Liver (tissue), 9 donors: ENCODE measurements around the gene POU2F3. TPM values are rescaled to one million over a fixed set of nuclear protein-coding genes. Genes with fewer than 3 reads are reported as not detected.

Experiments
- DNase-seq: peaks from one replicate; pipeline ENCODE4 v3.0.0-alpha.2; 2017; ENCODE audit warnings: low spot score
- H3K27ac ChIP-seq, 2 donors: one replicate each; pipeline ENCODE4 v1.7.0; 2013; ENCODE audit warnings: inconsistent platforms in 2 of 2, low read length in 2 of 2, control low read depth in 1 of 2, low read depth in 1 of 2, mild to moderate bottlenecking in 1 of 2
- H3K27me3 ChIP-seq, 4 donors: one replicate each; pipeline versions ENCODE4 v1.6.1 to v1.7.0; 2013; ENCODE audit warnings: low read length in 3 of 4, inconsistent platforms in 1 of 4, mild to moderate bottlenecking in 1 of 4, moderate library complexity in 1 of 4; ENCODE audit not compliant: control insufficient read depth in 4 of 4, insufficient read depth in 4 of 4
- H3K36me3 ChIP-seq, 4 donors: one replicate each; pipeline versions ENCODE4 v1.6.1 to v1.7.0; 2013; ENCODE audit warnings: low read length in 3 of 4, mild to moderate bottlenecking in 3 of 4, low read depth in 1 of 4, moderate library complexity in 1 of 4; ENCODE audit not compliant: control insufficient read depth in 4 of 4, insufficient read depth in 3 of 4
- H3K4me1 ChIP-seq, 4 donors: one replicate each; pipeline versions ENCODE4 v1.6.1 to v1.7.0; 2013; ENCODE audit warnings: low read length in 3 of 4, mild to moderate bottlenecking in 3 of 4, moderate library complexity in 1 of 4; ENCODE audit not compliant: control insufficient read depth in 4 of 4, insufficient read depth in 4 of 4
- H3K4me3 ChIP-seq, 3 donors: one replicate each; pipeline versions ENCODE4 v1.6.1 to v1.7.0; 2013; ENCODE audit warnings: low read length in 3 of 3, control low read depth in 1 of 3, low read depth in 1 of 3, mild to moderate bottlenecking in 1 of 3
- H3K9ac ChIP-seq, 2 donors: one replicate each; pipeline ENCODE4 v1.7.0; 2013; ENCODE audit warnings: low read length in 2 of 2, mild to moderate bottlenecking in 2 of 2, moderate library complexity in 2 of 2, control low read depth in 1 of 2, low read depth in 1 of 2
- H3K9me3 ChIP-seq, 4 donors: one replicate each; pipeline versions ENCODE4 v1.6.1 to v1.7.0; 2013; ENCODE audit warnings: low read length in 3 of 4; ENCODE audit not compliant: control insufficient read depth in 4 of 4
- ATF3 ChIP-seq: IDR thresholded peaks from 2 replicates; pipeline ENCODE4 v1.6.1; 2016; ENCODE audit warnings: antibody characterized with exemption
- CTCF ChIP-seq: fragments of 150-350 bp; IDR thresholded peaks from 2 replicates; pipeline ENCODE4 v1.5.1; 2017; ENCODE audit warnings: improper control_type of control experiment, low read depth, low read length; ENCODE audit not compliant: missing input control
- EGR1 ChIP-seq, 2 donors: IDR thresholded peaks; 2 replicates each; pipeline ENCODE4 v1.6.1; 2016 to 2018; ENCODE audit warnings: antibody characterized with exemption in 2 of 2, low read depth in 2 of 2
- FOXA1 ChIP-seq: IDR thresholded peaks from 2 replicates; pipeline ENCODE4 v1.6.1; 2016; ENCODE audit warnings: antibody characterized with exemption
- FOXA2 ChIP-seq: IDR thresholded peaks from 2 replicates; pipeline ENCODE4 v1.6.1; 2016; ENCODE audit warnings: antibody characterized with exemption
- HNF4A ChIP-seq, 2 donors: conservative IDR thresholded peaks; 2 replicates each; pipeline ENCODE4 v1.6.1; 2016; ENCODE audit warnings: antibody characterized with exemption in 2 of 2, mild to moderate bottlenecking in 2 of 2
- HNF4G ChIP-seq: IDR thresholded peaks from 2 replicates; pipeline ENCODE4 v1.6.1; 2016; ENCODE audit warnings: antibody characterized with exemption
- JUND ChIP-seq, 2 donors: IDR thresholded peaks; 2 replicates each; pipeline ENCODE4 v1.6.1; 2016; ENCODE audit warnings: antibody characterized with exemption in 2 of 2
- MAX ChIP-seq: IDR thresholded peaks from 2 replicates; pipeline ENCODE4 v1.6.1; 2016; ENCODE audit warnings: antibody characterized with exemption
- RAD21 ChIP-seq, 2 donors: IDR thresholded peaks; 2 replicates each; pipeline ENCODE4 v1.6.1; 2016; ENCODE audit warnings: antibody characterized with exemption in 2 of 2, mild to moderate bottlenecking in 2 of 2
- REST ChIP-seq: IDR thresholded peaks from 2 replicates; pipeline ENCODE4 v1.6.1; 2016; ENCODE audit warnings: antibody characterized with exemption, mild to moderate bottlenecking
- RXRA ChIP-seq, 2 donors: IDR thresholded peaks; 2 replicates each; pipeline ENCODE4 v1.6.1; 2017 to 2018; ENCODE audit warnings: antibody characterized with exemption in 2 of 2, mild to moderate bottlenecking in 1 of 2
- SP1 ChIP-seq: IDR thresholded peaks from 2 replicates; pipeline ENCODE4 v1.6.1; 2018; ENCODE audit warnings: antibody characterized with exemption, mild to moderate bottlenecking
- TAF1 ChIP-seq: conservative IDR thresholded peaks from 2 replicates; pipeline ENCODE4 v1.6.1; 2016; ENCODE audit warnings: antibody characterized with exemption, mild to moderate bottlenecking
- YY1 ChIP-seq: IDR thresholded peaks from 2 replicates; pipeline ENCODE4 v1.6.1; 2016; ENCODE audit warnings: antibody characterized with exemption, mild to moderate bottlenecking
- ZBTB33 ChIP-seq: IDR thresholded peaks from 2 replicates; pipeline ENCODE4 v1.6.1; 2016; ENCODE audit warnings: antibody characterized with exemption
- WGBS: extraction: QIAGEN DNeasy Blood & Tissue Kit; methylation state at CpG from one replicate; pipeline ENCODE4 v1.1.7; 2013; 5-methylcytosine and 5-hydroxymethylcytosine counted together
- polyA plus RNA-seq, 2 donors: library from polyadenylated mRNA; stranded (reverse) in 1 of 2; unstranded in 1 of 2; fragments of 200-250 nt in 1 of 2; fragments of >200 nt in 1 of 2; fragmentation: Nextera tagmentation in 1 of 2; extraction: Ambion mirVana in 1 of 2; gene quantifications; one replicate each; pipeline versions ENCODE4 v1.2.1 to v1.2.3, GENCODE V29; 2013 to 2015
- total RNA-seq, 2 donors: library from RNA; depleted of rRNA; stranded (reverse); fragments of >200 nt; gene quantifications; one replicate each; pipeline ENCODE4 v1.2.3, GENCODE V29; 2014
- donor health status: healthy.
- donor health status: healthy.
- donor health status: healthy.
- donor health status: healthy.
- donor health status: healthy.

Gene POU2F3
- total and polyA plus RNA-seq, 4 donors, result not detected

GRCh38 chr11:120243221-120243620 is 3.3 kb downstream of the POU2F3 start:
- no peak for DNase-seq
- H3K4me3 ChIP-seq, result no peak overlapping the region
- peaks cover 0 to 7% (median 3%) of the 10 kb centered on the region in 4 donors for H3K4me1 ChIP-seq
- H3K9me3 ChIP-seq, result no peaks in the 10 kb centered on the region
- H3K9ac ChIP-seq, result no peak overlapping the region
- WGBS, result 77% methylated on average over 4 of the region's 4 CpGs
- TF ChIP-seq CTCF (no peak), FOXA2 (no peak), JUND (IDR thresholded peaks at IDR 0.05) (no peak), TAF1 (no peak), HNF4A (conservative IDR thresholded peaks at IDR 0.05) (no peak), YY1 (no peak), HNF4G (no peak), FOXA1 (no peak), RAD21 (IDR thresholded peaks at IDR 0.05) (no peak), SP1 (no peak), ZBTB33 (no peak), MAX (no peak), REST (no peak), RXRA (IDR thresholded peaks at IDR 0.05) (no peak), ATF3 (no peak), EGR1 (IDR thresholded peaks at IDR 0.05; ENCODE audit: low read depth in 2 of 2) (no peak)
- peaks cover 0 to 2% (median 0%) of the 10 kb centered on the region in 4 donors for H3K27me3 ChIP-seq
- H3K27ac ChIP-seq, result no peak overlapping the region
- H3K36me3 ChIP-seq, result no peaks in the 10 kb centered on the region
